HG02610 (cell line): Measurements from ENCODE around the gene F2RL2.

Experiments
- ATAC-seq: cut with Tn5 transposase; IDR thresholded peaks from one replicate; pipeline ENCODE4 v1.9.1; 2021; ENCODE audit warnings: mild to moderate bottlenecking, moderate library complexity; ENCODE audit not compliant: unreplicated experiment

F2RL2 gene, protein sequence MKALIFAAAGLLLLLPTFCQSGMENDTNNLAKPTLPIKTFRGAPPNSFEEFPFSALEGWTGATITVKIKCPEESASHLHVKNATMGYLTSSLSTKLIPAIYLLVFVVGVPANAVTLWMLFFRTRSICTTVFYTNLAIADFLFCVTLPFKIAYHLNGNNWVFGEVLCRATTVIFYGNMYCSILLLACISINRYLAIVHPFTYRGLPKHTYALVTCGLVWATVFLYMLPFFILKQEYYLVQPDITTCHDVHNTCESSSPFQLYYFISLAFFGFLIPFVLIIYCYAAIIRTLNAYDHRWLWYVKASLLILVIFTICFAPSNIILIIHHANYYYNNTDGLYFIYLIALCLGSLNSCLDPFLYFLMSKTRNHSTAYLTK

GRCh38 chr5:76622973-76623596 lies at the start of gene F2RL2:
TSS of gene F2RL2 (minus strand) at chr5:76623403. CDS start at chr5:76623230, 173 bp downstream.
- no peak for ATAC-seq

- no peak for ATAC-seq
Measured at GRCh38 chr5:76672242-76672641, 49.0 kb upstream of the F2RL2 start.

DNA sequence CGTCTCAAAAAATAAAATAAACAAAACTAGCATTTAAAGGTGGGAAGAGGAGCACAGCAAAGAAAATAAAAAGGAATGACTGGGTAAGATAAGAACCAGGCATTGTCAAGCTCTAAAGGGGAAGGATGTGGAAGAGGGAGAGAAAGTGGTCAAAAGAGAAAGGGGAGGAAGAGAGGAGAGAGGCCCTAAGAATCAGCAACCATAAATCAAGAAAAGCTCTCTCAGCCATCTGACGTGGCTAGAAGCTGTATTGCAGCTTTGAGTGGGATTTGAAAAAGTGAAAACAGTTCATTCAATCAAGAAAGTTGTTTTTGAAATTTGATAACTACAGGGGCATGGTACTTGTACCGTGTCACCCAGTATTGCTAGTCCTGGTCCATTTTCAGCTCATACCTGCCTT lies 47.3 kb upstream of the F2RL2 start:
- no peak for ATAC-seq

DNA sequence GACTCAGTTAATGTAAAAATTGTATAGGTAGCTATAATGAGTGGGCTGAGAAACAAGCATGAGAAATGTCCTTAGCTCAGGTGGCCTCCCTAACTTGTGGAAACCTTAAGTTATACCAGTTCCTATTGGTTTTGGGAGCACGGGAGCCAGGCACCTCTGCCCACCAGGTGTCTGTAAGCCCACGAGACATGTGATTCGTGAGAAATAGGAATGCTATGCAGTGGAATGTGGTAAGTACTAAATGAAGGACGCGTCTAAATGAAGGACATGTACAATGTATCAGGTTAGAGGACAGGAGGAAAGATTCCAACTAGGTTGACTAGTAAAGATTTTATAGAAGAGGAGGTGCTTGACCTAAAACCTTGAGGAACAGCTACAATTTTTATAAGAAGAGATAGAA lies 46.0 kb upstream of the F2RL2 start:
- no peak for ATAC-seq

- ATAC-seq, result no peak
Measured at GRCh38 chr5:76667495-76667894, 44.3 kb upstream of the F2RL2 start.

DNA sequence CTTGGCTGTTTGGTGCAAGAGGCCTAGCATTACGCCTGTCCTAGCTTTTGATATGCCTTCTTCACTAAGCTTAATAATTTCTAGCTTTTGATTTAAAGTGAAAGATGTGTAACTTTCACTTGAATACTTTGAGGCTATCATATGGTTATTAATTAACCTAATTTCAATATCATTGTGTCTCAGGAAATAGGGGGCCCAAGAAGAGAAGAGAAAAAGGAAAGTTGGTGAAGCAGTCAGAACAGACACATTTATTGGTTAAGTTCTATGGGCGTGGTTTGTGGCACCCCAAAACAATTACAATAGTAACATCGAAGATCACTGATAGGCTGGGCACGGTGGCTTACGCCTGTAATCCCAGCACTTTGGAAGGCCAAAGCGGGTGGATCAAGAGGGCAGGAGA lies 40.9 kb upstream of the F2RL2 start:
- ATAC-seq, result no peak

GRCh38 chr5:76663573-76663972 lies 40.4 kb upstream of the F2RL2 start:
- no peak for ATAC-seq

DNA sequence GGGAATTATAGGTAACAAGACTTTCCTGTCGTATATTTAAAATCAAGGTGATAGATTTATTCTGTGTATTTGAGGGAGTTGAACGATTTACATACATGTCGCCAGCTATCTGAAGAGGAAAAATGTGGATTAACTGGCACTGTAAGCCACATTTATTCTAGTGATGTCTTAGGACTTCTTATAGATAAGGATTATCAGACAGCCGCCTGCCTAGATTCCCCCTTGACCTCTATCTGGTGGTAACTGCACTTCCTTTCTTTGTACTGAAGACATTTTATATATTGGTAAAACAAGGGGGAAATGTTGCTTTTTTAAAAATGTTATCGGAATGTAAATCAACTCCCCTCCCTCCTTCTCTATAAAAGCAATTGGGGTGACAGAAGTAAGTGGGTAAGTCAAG lies 39.3 kb upstream of the F2RL2 start:
- ATAC-seq, result no peak

DNA sequence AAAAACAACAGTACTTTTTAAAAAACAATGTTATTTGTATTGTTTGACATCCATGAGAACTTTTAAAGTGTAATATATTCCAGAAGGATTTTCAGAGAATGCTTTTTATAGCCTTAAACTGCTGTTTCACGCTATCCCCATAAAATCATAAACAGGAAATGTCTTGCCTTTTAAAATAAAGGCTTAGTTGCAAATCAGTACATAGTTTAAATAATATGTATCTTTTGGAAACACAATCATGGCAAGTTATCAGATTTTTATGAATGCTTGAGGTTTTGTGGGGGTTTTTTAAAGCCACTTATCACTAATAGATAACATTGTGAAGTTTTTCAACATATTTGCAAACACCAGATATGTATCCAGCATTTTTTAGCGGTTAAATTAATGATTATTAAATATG lies 37.2 kb upstream of the F2RL2 start:
- ATAC-seq, result no peak

DNA sequence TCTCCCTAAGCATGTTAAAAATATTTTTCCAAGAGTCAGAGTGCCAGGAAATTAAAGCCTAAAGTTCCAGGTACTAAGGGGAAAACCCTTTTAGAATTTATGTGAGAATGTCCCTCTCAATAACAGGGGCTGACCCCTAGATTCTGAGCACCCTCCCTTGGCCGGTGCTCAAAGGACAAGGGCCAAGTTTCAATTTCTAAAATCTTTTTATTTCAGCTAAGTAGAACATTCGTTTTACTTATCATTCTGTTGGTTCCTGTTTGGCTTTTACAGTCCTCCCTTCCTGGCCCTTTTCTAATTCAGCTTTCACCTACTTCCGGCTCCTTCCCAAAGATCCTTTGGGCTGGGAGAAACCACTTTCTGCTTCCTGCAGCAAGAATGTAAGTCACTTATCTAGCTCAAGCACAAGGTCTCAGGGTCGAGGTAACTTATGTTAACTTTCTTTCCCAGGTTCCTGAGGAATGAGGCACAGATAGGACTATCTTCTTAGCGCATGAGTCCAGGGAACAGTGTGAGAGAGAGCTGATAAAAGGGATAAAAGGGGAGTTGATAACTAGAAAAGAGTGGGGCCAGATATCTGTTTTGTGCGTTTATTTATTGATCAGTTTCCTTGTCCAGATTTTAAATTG lies 34.6 kb upstream of the F2RL2 start:
- ATAC-seq, result no peak

DNA sequence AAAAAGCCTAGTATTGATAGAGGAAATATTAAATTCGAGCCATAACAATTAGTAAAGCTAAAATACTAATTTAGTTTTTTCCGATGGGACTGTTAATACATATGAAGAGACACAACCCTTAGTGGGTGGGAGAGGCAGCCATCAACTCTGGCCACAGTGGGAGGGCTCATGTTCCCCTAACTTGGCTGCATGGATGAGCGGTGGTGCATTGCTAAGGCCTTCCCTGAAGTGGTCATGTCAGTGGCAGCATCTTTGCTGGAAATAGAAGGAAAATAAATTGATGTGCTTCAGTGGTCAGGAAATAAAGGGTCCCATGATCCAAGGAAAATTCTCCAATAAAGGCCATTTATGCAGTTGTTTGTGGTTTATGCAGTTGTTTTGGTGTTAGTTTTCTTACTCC lies 33.9 kb upstream of the F2RL2 start:
- no peak for ATAC-seq

GRCh38 chr5:76652809-76653414 lies 29.7 kb upstream of the F2RL2 start:
- ATAC-seq, result no peak

DNA sequence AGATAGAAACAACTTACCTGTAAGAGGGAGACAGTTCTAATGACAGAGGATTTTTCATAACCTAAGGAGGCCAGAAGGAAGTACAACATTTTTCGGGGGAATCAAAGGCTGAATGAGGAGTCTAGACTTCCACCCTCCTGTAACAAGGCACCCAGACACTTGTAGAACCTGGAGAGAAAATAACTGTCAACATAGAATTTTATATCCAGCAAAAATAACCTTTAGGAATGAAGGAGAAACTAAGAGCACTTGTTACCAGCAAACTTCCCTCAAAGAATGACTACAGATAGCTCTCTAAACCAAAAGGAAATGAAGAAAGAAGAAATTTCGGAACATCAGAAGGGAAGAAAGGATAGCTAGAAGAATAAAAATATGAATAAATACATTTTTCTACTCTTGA lies 25.9 kb upstream of the F2RL2 start:
- ATAC-seq, result no peak

DNA sequence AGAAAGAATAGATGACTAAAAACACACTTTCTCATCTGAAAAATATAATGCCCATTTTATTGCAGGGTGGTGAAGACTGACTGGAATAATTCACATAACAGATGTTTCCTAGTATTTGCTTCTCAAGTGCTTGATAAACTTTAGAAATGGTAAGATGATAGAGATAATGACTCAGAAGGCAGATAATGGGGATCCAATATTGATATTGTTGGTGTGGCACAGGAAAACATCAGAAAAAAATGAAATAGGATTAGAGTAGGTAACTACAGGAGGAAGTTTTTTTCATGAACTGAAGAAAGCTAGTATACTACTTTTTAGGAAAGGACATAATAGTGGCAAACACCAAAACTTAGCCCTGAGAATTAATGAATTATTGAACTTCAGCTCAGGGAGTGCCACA lies 20.2 kb upstream of the F2RL2 start:
- ATAC-seq, result no peak

DNA sequence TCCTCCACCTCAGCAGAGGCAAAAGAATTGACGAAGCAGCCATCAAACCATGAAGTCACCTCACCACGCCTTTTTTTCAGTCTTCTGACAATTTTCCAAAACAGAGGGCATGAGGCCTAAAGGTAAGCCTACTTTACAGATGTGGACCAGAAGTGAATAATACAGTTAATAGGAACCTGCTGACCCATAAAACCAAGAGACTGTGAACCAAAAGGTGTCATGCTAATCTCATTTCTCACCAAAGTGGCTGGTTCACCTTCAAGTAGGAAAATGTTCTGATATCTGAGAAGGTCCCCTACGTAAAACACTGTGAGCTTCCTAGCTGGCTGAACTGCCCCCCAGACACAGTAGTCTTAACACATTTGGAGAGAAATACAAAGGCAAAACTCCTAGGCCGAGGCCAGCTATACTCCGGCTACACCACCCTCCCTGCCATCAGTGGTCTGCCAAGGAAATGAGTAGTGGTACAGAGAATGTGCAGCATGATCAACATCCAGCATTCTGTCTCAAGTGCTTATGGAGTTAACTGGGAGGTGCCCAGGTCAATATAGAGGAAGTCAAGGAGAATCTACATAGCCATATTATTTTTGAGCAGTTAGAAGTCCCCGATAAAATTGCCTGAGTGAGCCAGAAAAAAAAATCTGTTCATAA lies 19.3 kb upstream of the F2RL2 start:
- ATAC-seq, result no peak

DNA sequence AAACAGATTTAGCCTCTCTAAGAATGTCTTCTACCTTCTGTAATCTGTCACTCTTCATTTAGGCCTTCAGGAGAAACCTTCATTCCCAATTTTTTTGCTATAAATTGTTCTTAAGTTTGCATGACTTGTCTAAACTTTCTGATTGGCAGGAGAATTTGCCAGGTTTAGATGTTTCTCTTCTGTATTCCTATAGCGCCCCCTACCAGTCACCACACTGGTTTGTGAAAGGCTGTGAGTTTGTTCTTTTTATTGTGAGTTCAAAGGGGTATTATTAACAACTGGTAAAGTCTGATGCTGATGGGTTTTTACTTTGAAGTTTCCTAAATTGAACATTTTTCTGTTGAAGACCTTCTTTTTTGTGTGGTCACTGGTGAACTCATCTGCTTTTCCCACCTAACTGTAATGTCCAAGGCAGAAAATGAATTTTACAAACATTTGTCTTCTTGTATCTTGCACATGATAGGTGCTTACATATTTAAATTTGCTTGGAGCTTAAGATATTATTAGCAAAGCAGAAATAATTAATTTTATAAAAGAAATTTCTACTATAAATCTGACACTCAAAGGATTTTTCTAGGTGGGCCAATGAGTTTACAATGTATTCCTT lies 18.4 kb upstream of the F2RL2 start:
- ATAC-seq, result no peak

DNA sequence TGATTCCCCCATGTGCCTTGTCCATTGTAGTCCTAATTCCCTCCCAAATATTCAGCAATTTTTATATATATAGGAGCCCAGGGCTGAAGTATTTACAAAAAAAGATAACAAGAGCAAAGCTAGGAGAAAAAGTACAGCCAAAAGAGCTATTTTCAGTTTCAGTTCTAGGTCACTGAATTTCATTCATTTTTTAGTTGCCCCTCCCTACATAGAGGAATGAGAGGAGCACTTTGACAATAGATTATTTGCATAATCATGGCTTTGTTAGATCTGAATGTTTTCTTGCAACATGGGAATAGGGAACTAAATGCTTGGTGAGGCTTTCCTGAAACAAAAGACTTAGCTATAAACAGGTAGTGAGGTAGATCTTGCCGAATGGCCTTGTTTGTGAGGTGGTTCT lies 15.3 kb upstream of the F2RL2 start:
- ATAC-seq, result peak; percentile 45

DNA sequence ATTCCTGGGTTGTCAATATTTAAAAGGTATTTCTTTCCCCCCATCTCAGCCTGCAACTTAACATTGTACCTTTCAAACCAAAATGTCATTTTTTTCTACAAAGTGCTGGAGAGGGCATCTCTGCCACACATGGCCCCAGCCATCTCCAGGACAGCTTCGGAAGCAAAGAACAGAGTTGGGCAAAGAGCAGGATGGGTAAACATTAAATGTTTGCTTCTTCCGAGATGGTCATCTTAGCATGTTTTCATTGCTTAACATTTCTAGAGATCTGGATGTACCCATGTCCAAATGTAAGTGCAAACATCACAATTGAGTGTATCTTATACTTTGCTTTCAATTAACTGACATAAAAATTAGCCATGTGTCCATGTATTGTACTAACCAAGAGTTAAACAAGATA lies 14.3 kb upstream of the F2RL2 start:
- no peak for ATAC-seq

DNA sequence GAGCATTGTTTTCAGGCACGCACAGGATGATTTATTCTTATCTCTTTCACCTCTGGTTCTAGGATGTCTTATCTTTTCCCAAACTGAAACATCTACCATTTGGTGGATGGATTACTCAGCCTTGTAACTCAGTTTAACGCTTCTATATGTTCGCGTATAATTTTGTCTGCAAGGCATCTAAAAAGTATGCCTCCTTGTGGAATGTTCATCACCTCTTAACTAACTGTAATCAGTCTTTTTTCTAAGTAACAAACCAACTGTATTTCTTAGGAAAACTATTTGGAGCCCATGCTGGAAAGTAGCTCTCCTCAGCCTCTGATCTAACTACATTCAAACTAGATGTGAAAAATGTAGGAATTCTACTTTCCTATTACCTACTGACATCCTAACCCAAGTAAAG lies 11.5 kb upstream of the F2RL2 start:
- no peak for ATAC-seq

DNA sequence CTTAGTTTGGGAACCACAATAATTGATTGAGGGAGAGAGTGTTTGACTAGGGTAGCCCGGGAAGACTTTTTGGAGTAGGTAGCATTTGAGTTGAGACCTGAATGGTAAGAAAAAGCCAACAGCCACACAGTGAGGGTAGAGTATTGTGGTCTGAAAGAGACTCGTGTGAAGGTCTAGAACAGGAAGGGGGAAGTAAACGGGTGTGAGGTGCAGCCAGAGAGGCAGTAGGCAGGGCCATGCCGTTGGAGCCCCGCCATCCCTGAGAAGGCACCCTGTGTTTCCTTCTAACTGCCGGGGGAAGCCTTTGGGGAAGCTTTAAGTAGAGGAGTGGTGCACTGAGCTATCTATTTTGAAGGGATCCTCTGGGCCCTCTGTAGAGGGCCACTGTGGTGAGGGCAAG lies 3.5 kb upstream of the F2RL2 start:
- no peak for ATAC-seq
